Measurements from ENCODE around the gene WAPL.
"Not testable (repeated sequence)": the region's sequence is repeated elsewhere in the genome, so short reads cannot be mapped to it uniquely, and the experiment has no call there.

Gene WAPL, protein sequence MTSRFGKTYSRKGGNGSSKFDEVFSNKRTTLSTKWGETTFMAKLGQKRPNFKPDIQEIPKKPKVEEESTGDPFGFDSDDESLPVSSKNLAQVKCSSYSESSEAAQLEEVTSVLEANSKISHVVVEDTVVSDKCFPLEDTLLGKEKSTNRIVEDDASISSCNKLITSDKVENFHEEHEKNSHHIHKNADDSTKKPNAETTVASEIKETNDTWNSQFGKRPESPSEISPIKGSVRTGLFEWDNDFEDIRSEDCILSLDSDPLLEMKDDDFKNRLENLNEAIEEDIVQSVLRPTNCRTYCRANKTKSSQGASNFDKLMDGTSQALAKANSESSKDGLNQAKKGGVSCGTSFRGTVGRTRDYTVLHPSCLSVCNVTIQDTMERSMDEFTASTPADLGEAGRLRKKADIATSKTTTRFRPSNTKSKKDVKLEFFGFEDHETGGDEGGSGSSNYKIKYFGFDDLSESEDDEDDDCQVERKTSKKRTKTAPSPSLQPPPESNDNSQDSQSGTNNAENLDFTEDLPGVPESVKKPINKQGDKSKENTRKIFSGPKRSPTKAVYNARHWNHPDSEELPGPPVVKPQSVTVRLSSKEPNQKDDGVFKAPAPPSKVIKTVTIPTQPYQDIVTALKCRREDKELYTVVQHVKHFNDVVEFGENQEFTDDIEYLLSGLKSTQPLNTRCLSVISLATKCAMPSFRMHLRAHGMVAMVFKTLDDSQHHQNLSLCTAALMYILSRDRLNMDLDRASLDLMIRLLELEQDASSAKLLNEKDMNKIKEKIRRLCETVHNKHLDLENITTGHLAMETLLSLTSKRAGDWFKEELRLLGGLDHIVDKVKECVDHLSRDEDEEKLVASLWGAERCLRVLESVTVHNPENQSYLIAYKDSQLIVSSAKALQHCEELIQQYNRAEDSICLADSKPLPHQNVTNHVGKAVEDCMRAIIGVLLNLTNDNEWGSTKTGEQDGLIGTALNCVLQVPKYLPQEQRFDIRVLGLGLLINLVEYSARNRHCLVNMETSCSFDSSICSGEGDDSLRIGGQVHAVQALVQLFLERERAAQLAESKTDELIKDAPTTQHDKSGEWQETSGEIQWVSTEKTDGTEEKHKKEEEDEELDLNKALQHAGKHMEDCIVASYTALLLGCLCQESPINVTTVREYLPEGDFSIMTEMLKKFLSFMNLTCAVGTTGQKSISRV (N-terminal part only)

DNA sequence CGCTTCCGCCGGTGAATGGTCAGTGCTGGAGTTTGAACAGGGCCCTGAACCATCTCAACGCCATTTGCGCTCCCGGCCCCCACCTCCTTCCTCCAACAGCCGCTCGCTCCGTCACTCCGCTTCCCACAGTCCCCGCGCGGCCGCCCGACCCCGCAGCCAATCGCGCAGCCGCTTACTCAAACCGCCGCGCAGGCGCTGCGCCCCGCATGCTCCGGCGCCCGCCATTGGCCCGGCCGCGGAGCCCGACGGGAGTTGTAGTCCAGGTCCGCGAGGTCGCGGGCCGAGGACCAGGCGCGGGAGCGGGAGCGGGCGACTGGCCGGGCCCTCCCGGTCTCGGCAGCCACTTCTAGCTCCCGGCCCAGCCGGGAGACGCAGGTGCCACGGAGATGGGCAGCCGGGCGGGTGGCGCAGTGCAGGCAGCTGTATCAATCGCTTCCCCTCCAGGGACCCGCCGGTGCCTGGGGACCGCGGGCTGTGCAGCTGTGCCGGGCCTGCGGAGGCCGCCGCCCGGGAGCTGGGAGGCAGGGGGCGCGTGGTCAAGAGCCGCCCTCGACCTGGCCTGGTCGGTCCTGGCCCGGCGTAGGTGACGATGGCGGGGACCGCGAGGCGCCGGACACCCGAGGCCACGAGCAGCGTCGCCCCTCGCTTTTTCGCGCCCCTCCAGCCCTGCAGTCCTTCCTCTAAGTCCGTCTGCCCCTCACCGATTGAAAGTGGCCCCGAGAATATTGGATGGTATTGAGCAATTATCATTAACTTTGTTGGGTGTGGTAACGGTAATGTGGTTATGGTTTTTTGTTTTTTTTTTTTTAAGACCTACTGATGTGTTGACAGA, at the start of gene WAPL:
TSS of gene WAPL (minus strand) at position 115 of the 832 bp plus-strand sequence. CDS start 3,723 bp downstream, outside the sequence.
- DNase-seq (ENCODE audit: insufficient read length, low spot score) (peak; percentile 92), FAIRE-seq (no peak)
- TF ChIP-seq, protein P1, sequence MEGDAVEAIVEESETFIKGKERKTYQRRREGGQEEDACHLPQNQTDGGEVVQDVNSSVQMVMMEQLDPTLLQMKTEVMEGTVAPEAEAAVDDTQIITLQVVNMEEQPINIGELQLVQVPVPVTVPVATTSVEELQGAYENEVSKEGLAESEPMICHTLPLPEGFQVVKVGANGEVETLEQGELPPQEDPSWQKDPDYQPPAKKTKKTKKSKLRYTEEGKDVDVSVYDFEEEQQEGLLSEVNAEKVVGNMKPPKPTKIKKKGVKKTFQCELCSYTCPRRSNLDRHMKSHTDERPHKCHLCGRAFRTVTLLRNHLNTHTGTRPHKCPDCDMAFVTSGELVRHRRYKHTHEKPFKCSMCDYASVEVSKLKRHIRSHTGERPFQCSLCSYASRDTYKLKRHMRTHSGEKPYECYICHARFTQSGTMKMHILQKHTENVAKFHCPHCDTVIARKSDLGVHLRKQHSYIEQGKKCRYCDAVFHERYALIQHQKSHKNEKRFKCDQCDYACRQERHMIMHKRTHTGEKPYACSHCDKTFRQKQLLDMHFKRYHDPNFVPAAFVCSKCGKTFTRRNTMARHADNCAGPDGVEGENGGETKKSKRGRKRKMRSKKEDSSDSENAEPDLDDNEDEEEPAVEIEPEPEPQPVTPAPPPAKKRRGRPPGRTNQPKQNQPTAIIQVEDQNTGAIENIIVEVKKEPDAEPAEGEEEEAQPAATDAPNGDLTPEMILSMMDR (IDR thresholded peaks at IDR 0.05; ENCODE audit: insufficient read depth, missing control alignments), result no peak

DNA sequence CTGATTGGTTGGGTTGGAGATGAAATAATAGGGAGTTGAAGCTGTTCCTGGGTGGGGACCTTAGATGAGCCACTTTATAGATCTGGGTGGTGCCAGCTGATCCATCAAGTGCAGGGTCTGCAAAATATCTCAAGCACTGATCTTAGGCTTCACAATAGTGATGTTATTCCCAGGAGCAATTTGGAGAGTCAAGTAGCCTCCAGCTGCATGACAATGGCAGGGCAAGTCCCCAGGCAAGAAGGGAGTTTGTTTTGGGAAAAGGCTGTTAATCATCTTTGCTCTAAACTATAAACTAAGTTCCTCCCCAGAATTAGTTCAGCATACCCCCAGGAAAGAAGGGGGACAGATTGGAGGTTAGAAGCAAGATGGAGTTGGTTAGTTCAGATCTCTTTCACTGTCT, 47.7 kb upstream of the WAPL start:
- DNase-seq (ENCODE audit: insufficient read length, low spot score) (no peak), FAIRE-seq (no peak)
- TF ChIP-seq, protein P1 (IDR thresholded peaks at IDR 0.05; ENCODE audit: insufficient read depth, missing control alignments), result no peak

DNA sequence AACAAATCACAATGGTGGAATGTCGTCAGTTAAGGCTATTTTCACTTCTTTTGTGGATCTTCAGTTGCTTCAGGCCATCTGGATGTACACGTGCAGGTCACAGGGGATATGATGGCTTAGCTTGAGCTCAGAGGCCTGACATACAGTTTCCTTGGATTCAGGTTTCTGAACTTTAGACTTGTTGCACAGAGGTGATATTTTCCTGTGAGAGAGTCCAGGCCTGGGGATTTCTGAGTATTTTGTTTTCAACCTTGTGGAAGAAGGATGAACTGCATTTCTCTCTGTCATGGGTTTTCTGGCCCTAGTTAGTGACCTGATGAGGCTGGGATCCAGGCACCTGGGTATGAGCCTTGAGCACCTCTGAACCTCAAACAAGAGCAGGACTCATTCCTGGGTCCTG, 44.9 kb upstream of the WAPL start:
- not testable (repeated sequence) for DNase-seq (ENCODE audit: insufficient read length, low spot score); FAIRE-seq

DNA sequence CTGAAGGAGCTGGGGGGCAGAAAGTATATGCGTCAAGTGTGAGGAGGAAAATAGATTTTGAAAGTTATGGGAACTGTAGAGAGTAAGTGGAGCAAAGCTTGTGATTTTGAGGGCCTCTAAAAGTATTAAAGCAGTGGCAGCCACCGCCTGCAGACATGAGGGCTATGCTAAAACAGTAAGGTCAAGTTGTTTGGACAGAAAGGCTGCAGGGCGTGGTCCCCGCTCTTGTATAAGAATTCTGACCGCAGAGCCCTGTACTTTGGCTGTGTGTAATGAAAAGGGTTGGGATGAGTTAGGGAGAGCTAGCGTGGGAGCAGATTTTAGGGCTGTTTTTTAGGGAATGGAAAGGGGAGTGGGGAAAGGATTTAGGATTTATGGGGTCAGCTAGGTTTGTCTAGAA, 41.7 kb upstream of the WAPL start:
- FAIRE-seq; DNase-seq (ENCODE audit: insufficient read length, low spot score): not testable (repeated sequence)

DNA sequence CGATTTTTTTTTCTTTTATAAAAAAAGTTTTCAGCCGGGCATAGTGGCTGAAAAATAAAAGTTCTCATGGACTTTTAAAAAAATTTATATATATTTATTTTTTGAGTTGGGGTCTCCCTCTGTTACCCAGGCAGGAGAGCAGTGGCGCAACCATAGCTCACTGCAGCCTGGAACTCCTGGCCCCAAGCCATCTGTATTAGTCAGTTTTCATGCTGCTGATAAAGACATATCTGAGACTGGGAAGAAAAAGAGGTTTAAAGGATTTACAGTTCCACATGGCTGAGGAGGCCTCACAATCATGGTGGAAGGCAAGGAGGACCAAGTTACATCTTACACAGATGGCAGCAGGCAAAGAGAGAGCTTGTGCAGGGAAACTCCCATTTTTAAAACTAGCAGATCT, 37.1 kb upstream of the WAPL start:
- not testable (repeated sequence) for FAIRE-seq; DNase-seq (ENCODE audit: insufficient read length, low spot score)

DNA sequence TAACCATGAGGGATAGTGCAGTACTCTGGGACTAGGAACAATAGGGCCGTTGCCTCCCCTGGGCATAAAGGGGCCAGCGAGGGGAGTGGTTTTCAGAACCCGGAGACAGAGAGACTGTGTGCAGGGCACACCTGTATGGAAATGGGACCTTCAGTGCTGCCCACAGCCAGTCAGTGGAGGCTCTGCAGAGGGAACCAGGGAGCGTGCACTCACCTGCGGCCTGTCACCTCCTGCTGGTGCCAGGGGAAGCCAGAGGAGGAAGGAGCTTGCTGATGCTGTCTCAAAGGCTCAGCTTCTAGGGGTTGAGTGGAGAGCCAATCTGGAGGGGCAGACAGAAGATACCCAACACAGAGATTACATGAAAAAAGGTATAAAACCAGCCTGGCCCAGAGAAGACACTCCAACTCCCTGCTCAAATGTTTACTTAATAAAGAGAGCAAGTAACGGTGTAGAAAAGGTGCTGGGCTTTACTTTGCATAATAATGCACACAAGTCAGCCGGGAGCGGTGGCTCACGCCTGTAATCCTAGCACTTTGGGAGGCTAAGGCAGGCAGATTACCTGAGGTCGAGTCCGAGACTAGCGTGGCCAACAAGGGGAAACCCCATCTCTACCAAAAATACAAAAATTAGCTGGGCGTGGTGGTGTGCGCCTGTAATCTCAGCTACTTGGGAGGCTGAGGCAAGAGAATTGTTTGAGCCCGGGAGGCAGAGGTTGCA, 35.5 kb upstream of the WAPL start:
- TF ChIP-seq, protein P1 (IDR thresholded peaks at IDR 0.05; ENCODE audit: insufficient read depth, missing control alignments), result no peak
- FAIRE-seq, result no peak

DNA sequence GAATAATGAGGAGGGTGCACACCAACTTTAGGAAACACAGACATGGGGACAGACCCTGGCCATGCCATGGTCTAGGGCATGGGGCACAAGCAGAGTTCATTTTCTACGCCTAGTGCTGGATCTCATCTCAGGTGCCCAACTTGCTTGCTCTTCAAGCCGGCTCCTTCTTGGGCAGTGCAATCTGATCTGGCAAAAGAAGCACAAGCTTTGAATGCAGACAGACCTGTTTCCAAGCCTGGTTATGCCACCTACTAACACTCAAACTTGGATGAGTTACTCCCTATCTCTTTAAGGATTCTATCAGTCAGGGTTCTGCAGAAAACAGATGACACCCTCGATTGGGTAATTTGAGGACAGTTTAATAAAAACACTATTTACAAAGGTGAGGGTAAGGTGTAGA, 34.9 kb upstream of the WAPL start:
- FAIRE-seq, result no peak
- no peak for DNase-seq (ENCODE audit: insufficient read length, low spot score)
- TF ChIP-seq, protein P1 (IDR thresholded peaks at IDR 0.05; ENCODE audit: insufficient read depth, missing control alignments), result no peak

More for the DNA sequence above, 35.5 kb upstream of the WAPL start:
- DNase-seq (ENCODE audit: insufficient read length, low spot score), result no peak

Data from D721Med (cell line).